Keratinocyte (primary cell): ENCODE results near the gene ZFYVE28. TPM values are rescaled to one million over a fixed set of nuclear protein-coding genes. Genes with fewer than 3 reads are reported as not detected.

Source experiments
- DNase-seq: peaks from one replicate; pipeline ENCODE4 v3.0.0-alpha.2; 2011; ENCODE audit warnings: low read depth, missing footprints, low spot score
- FAIRE-seq: peaks from 2 replicates; lab custom pipeline; 2011; peaks lifted over from hg19 to GRCh38; lab: Jason Lieb, UNC
- H2AFZ ChIP-seq: 2 replicates; pipeline ENCODE4 v1.6.0; 2012; ENCODE audit warnings: low read length, control low read depth, inconsistent platforms; ENCODE audit not compliant: control insufficient read depth
- H3K27ac ChIP-seq: 2 replicates; pipeline ENCODE4 v1.5.1; 2011; ENCODE audit warnings: low read length; ENCODE audit not compliant: control insufficient read depth, insufficient read depth
- H3K27me3 ChIP-seq: 3 replicates; pipeline ENCODE4 v1.6.0; 2011; ENCODE audit warnings: low read length; ENCODE audit not compliant: control insufficient read depth, insufficient read depth; ENCODE audit errors: extremely low read depth
- H3K36me3 ChIP-seq, 2 experiments: 2 replicates in 1 of 2; 3 replicates in 1 of 2; pipeline ENCODE4 v1.5.1; 2011; ENCODE audit warnings: low read length in 2 of 2, mild to moderate bottlenecking in 1 of 2; ENCODE audit not compliant: control insufficient read depth in 2 of 2, insufficient read depth in 2 of 2; ENCODE audit errors: extremely low read depth in 1 of 2
- H3K4me1 ChIP-seq: 3 replicates; pipeline ENCODE4 v1.5.1; 2011; ENCODE audit warnings: low read length; ENCODE audit not compliant: control insufficient read depth, insufficient read depth; ENCODE audit errors: extremely low read depth
- H3K4me2 ChIP-seq: 3 replicates; pipeline ENCODE4 v1.6.0; 2011; ENCODE audit warnings: low read depth, low read length; ENCODE audit not compliant: control insufficient read depth, insufficient read depth; ENCODE audit errors: extremely low read depth
- H3K4me3 ChIP-seq, 3 experiments: fragments of 200-600 bp in 1 of 3; sonication (generic) in 1 of 3; 2 replicates in 2 of 3; 3 replicates in 1 of 3; pipeline ENCODE4 v1.5.1; 2011 to 2016; ENCODE audit warnings: low read length in 3 of 3, mild to moderate bottlenecking in 3 of 3, control low read depth in 2 of 3, inconsistent platforms in 1 of 3, low read depth in 1 of 3, mixed read lengths in 1 of 3, mixed run types in 1 of 3, moderate library complexity in 1 of 3; ENCODE audit not compliant: control insufficient read depth in 2 of 3, insufficient read depth in 2 of 3; ENCODE audit errors: extremely low read depth in 1 of 3
- H3K79me2 ChIP-seq: 2 replicates; pipeline ENCODE4 v1.6.0; 2012; ENCODE audit warnings: low read length; ENCODE audit not compliant: control insufficient read depth, insufficient read depth
- H3K9ac ChIP-seq: 3 replicates; pipeline ENCODE4 v1.6.0; 2011; ENCODE audit warnings: low read length; ENCODE audit not compliant: control insufficient read depth, insufficient read depth; ENCODE audit errors: extremely low read depth
- H3K9me1 ChIP-seq: 3 replicates; pipeline ENCODE4 v1.6.0; 2011; ENCODE audit warnings: low read length; ENCODE audit not compliant: control insufficient read depth, insufficient read depth; ENCODE audit errors: extremely low read depth
- H3K9me3 ChIP-seq: 2 replicates; pipeline ENCODE4 v1.5.1; 2012; ENCODE audit warnings: low read depth, low read length; ENCODE audit not compliant: control insufficient read depth
- H4K20me1 ChIP-seq: 3 replicates; pipeline ENCODE4 v1.6.0; 2011; ENCODE audit warnings: low read length; ENCODE audit not compliant: control insufficient read depth, insufficient read depth; ENCODE audit errors: extremely low read depth
- CTCF ChIP-seq, 3 experiments: IDR thresholded peaks in 1 of 3; conservative IDR thresholded peaks in 1 of 3; optimal IDR thresholded peaks in 1 of 3; 2 replicates in 2 of 3; 3 replicates in 1 of 3; pipeline versions ENCODE3 to v1.5.1; 2011; ENCODE audit warnings: low read length in 3 of 3, mild to moderate bottlenecking in 3 of 3, moderate library complexity in 2 of 3, control low read depth in 1 of 3, inconsistent platforms in 1 of 3; ENCODE audit not compliant: insufficient read depth in 2 of 3; ENCODE audit errors: extremely low read depth in 1 of 3
- EZH2 ChIP-seq: IDR thresholded peaks from one replicate; pipeline ENCODE4 v1.6.1; 2012; ENCODE audit warnings: inconsistent platforms, mild to moderate bottlenecking, low read length, moderate library complexity
- dilution Hi-C: fragments of 300-500 bp; cut with MboI; formaldehyde crosslinking; loops from one replicate; pipeline ENCODE4 v1.7.0; 2020; ENCODE audit warnings: low sequenced_read_pairs; ENCODE audit not compliant: extremely low pct_ligation_motif_present
- polyA plus RNA-seq, 5 experiments: library from polyadenylated mRNA; depleted of rRNA in 3 of 5; stranded (reverse) in 3 of 5; stranded (forward) in 1 of 5; unstranded in 1 of 5; fragments of >200 nt; gene quantifications; 1 replicate in 1 of 5; 2 replicates in 3 of 5; 3 replicates in 1 of 5; pipeline versions ENCODE4 v1.2.1 to v1.2.3, GENCODE V29; 2011 to 2012; ENCODE audit warnings: missing spikeins in 2 of 5, low read depth in 1 of 5, low replicate concordance in 1 of 5

The ZFYVE28 gene
- polyA plus RNA-seq, 1 donor (not counting 4 experiments of a cell fraction or from before 2014, with no cell fraction given): 0.33 TPM

DNA sequence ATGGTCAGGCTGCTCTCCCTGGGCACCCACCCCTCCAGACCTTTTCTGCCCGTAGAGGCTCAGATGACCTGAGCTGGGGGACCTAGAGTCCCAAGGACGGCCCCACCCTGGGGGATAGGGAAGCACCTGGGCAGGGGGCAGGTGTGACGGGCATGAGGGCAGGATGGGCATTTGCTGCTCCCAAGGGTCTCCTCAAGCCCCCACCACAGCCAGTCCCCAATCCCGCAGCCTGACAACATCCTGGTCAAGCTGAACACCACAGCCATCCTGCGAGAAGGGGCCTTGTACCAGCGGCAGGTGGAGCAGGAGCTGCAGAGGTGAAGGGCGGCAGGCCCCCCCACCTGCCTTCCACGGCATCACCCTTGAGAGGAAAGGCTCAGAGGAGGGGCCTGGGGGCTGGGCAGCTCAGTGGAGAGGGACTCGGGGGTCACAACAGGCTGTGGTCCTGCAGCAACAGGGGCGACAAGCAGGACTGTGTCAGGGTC, 32.6 kb upstream of the ZFYVE28 start:
- peaks cover 11% of the 10 kb centered on the region for H3K27me3 ChIP-seq
- no peak overlapping the region for H2AFZ ChIP-seq
- H3K4me2 ChIP-seq: no peak overlapping the region
- TF ChIP-seq CTCF (optimal IDR thresholded peaks at IDR 0.05 in 1 of 3, IDR thresholded peaks at IDR 0.05 in 1 of 3, conservative IDR thresholded peaks at IDR 0.05 in 1 of 3; ENCODE audit: extremely low read depth in 1 of 3, insufficient read depth in 2 of 3, low read length in 3 of 3) (no peak), EZH2 (no peak)
- H3K79me2 ChIP-seq: no peaks in the 10 kb centered on the region
- H3K27ac ChIP-seq: no peak overlapping the region
- dilution Hi-C loops: no loop called here
- no peaks in the 10 kb centered on the region for H4K20me1 ChIP-seq
- DNase-seq (no peak), FAIRE-seq (no peak)
- no peak overlapping the region for H3K4me3 ChIP-seq
- H3K36me3 ChIP-seq: no peaks in the 10 kb centered on the region
- H3K9ac ChIP-seq: no peak overlapping the region
- no peaks in the 10 kb centered on the region for H3K4me1 ChIP-seq
- no peaks in the 10 kb centered on the region for H3K9me1 ChIP-seq
- H3K9me3 ChIP-seq: no peaks in the 10 kb centered on the region

DNA sequence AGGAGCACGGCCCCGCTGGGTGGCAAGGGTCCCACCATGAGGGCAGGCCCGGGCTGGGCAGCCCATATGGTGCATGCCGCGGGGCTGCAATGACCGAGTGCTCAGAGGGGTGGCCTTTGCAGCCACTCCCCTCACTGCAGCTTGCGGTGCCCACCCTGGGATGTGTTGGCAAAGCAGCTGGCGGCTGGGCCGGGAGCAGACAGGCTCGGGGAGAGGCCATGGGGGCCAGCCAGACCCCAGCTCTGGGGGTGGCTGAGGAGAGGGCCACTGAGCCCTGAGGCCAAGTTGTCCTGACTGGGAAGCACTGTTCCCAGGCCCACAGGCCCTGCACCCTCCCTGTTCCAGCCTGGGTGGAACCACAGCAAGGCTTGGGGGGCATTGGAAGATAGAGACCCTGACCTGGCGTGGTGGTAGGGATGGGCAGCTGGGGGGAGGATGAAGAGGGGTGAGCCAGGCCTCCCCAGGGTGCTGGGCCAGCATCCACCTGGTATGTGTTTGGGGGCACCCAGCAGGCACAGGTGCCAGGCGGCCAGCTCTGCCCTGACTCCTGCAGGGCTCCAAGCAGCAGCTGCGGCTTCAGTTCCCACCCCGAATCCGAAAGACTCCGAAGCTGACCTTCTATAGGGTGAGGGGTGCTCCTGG, 32.1 kb upstream of the ZFYVE28 start:
- TF ChIP-seq CTCF (optimal IDR thresholded peaks at IDR 0.05 in 1 of 3, IDR thresholded peaks at IDR 0.05 in 1 of 3, conservative IDR thresholded peaks at IDR 0.05 in 1 of 3; ENCODE audit: extremely low read depth in 1 of 3, insufficient read depth in 2 of 3, low read length in 3 of 3) (no peak), EZH2 (no peak)
- dilution Hi-C loops: no loop called here
- Histone ChIP-seq H3K9ac (no peak overlapping the region), H4K20me1 (no peaks in the 10 kb centered on the region), H3K27me3 (peaks cover 9% of the 10 kb centered on the region), H3K4me3 (no peak overlapping the region), H3K36me3 (no peaks in the 10 kb centered on the region), H3K4me2 (no peak overlapping the region), H3K9me3 (no peaks in the 10 kb centered on the region), H3K4me1 (no peaks in the 10 kb centered on the region), H3K79me2 (no peaks in the 10 kb centered on the region), H3K27ac (no peak overlapping the region), H3K9me1 (no peaks in the 10 kb centered on the region), H2AFZ (no peak overlapping the region)
- DNase-seq (no peak), FAIRE-seq (no peak)
